NK-92 treated with Interleukin-12 subunit alpha and Interleukin-12 subunit beta, amount 100 ng/mL, for 24 hours (cell line): ENCODE results near the gene DIAPH3.

Experiments used
- DNase-seq: peaks from one replicate; lab custom pipeline; 2025; lab: John Stamatoyannopoulos, UW

Gene DIAPH3

GRCh38 chr13:59774491-59774971 is 389.2 kb downstream of the DIAPH3 start:
- no peak for DNase-seq

GRCh38 chr13:59771272-59771671 is 392.5 kb downstream of the DIAPH3 start:
- no peak for DNase-seq

GRCh38 chr13:59770451-59770850 is 393.3 kb downstream of the DIAPH3 start:
- DNase-seq = no peak

GRCh38 chr13:59766236-59766635 is 397.5 kb downstream of the DIAPH3 start:
- no peak for DNase-seq

- DNase-seq = no peak
These were observed 408.0 kb downstream of the DIAPH3 start for GRCh38 chr13:59755632-59756290.

- DNase-seq = no peak
These were observed 409.3 kb downstream of the DIAPH3 start for GRCh38 chr13:59754411-59754810.

- DNase-seq = no peak
These were observed 412.9 kb downstream of the DIAPH3 start for GRCh38 chr13:59750860-59751259.

- DNase-seq = no peak
These were observed 415.7 kb downstream of the DIAPH3 start for GRCh38 chr13:59748046-59748445.

- no peak for DNase-seq
These were observed 416.2 kb downstream of the DIAPH3 start for GRCh38 chr13:59747529-59747928.

GRCh38 chr13:59746291-59746962 is 417.3 kb downstream of the DIAPH3 start:
- DNase-seq = no peak

- no peak for DNase-seq
These were observed 418.3 kb downstream of the DIAPH3 start for GRCh38 chr13:59745392-59745788.

- no peak for DNase-seq
These were observed 418.9 kb downstream of the DIAPH3 start for GRCh38 chr13:59744747-59745391.

GRCh38 chr13:59743195-59743594 is 420.5 kb downstream of the DIAPH3 start:
- no peak for DNase-seq

GRCh38 chr13:59742467-59742866 is 421.3 kb downstream of the DIAPH3 start:
- DNase-seq = no peak

- no peak for DNase-seq
These were observed 424.8 kb downstream of the DIAPH3 start for GRCh38 chr13:59738921-59739320.

- no peak for DNase-seq
These were observed 429.3 kb downstream of the DIAPH3 start for GRCh38 chr13:59734393-59734792.

GRCh38 chr13:59733744-59734143 is 430.0 kb downstream of the DIAPH3 start:
- no peak for DNase-seq

GRCh38 chr13:59730026-59730425 is 433.7 kb downstream of the DIAPH3 start:
- no peak for DNase-seq

- no peak for DNase-seq
These were observed 434.7 kb downstream of the DIAPH3 start for GRCh38 chr13:59728896-59729545.

GRCh38 chr13:59721926-59722910 is 441.5 kb downstream of the DIAPH3 start:
- DNase-seq = no peak

- no peak for DNase-seq
These were observed 448.1 kb downstream of the DIAPH3 start for GRCh38 chr13:59715611-59716010.
